Osteocyte (in vitro differentiated cells): ENCODE results near the gene TECR. TPM values are rescaled to one million over a fixed set of nuclear protein-coding genes. Genes with fewer than 3 reads are reported as not detected.
"Not testable (repeated sequence)": the region's sequence is repeated elsewhere in the genome, so short reads cannot be mapped to it uniquely, and the experiment has no call there.

ENCODE experiments used
- DNase-seq: peaks from one replicate; pipeline ENCODE4 v3.0.0; 2021; ENCODE audit warnings: mixed read lengths; ENCODE audit not compliant: unreplicated experiment; ENCODE audit errors: extremely low spot score
- H3K27ac Mint-ChIP-seq: one replicate; pipeline ENCODE4 v1.8.0; 2021; ENCODE audit warnings: mild to moderate bottlenecking, mixed read lengths; ENCODE audit not compliant: unreplicated experiment
- H3K27me3 Mint-ChIP-seq: one replicate; pipeline ENCODE4 v1.8.0; 2021; ENCODE audit warnings: mixed read lengths; ENCODE audit not compliant: unreplicated experiment
- H3K36me3 Mint-ChIP-seq: one replicate; pipeline ENCODE4 v1.8.0; 2021; ENCODE audit warnings: mixed read lengths; ENCODE audit not compliant: unreplicated experiment
- H3K4me1 Mint-ChIP-seq: one replicate; pipeline ENCODE4 v1.8.0; 2021; ENCODE audit warnings: mixed read lengths; ENCODE audit not compliant: unreplicated experiment
- H3K4me3 Mint-ChIP-seq: one replicate; pipeline ENCODE4 v1.8.0; 2021; ENCODE audit warnings: mild to moderate bottlenecking, moderate library complexity, mixed read lengths; ENCODE audit not compliant: unreplicated experiment
- H3K9me3 Mint-ChIP-seq: one replicate; pipeline ENCODE4 v1.8.0; 2021; ENCODE audit warnings: mixed read lengths; ENCODE audit not compliant: unreplicated experiment
- CTCF ChIP-seq: fragments of 200-600 bp; sonication (generic); IDR thresholded peaks from 2 replicates; pipeline ENCODE4 v1.5.0; 2021; ENCODE audit warnings: antibody characterized with exemption, mild to moderate bottlenecking, moderate library complexity
- total RNA-seq: library from RNA; stranded (reverse); gene quantifications from 2 replicates; pipeline ENCODE4 v1.2.1, GENCODE V29; 2021

Gene TECR
- total RNA-seq, 1 donor from 2014 or later: 136 TPM

- Mint-ChIP-seq H3K4me3 (no peak overlapping the region), H3K9me3 (no peaks in the 10 kb centered on the region), H3K27ac (no peak overlapping the region), H3K36me3 (peaks cover 15% of the 10 kb centered on the region), H3K4me1 (peaks cover 28% of the 10 kb centered on the region), H3K27me3 (no peaks in the 10 kb centered on the region)
- no peak for DNase-seq
- no peak for TF ChIP-seq CTCF
These were observed 34.7 kb downstream of the TECR start for GRCh38 chr19:14563989-14564651.

DNA sequence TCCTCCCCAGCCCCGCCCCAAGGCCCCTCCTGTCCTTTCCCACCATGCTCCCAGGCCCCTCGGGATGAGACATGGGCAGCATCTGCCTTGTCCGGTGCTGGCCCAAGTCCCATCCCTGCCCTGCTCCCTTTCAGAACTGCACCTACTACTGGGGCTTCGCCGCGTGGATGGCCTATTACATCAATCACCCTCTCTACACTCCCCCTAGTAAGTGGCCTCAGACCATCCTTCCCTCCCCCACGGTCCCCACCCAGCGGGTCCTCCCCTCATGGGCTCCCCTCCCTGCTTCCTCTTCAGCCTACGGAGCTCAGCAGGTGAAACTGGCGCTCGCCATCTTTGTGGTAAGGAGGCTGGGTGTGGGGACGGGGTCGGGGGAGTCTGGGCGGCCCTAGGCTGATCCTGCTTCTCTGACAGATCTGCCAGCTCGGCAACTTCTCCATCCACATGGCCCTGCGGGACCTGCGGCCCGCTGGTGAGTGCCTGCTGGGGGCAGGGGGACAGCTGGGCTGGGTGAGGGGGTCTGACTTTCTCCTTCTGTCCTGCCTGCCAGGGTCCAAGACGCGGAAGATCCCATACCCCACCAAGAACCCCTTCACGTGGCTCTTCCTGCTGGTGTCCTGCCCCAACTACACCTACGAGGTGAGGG, 35.4 kb downstream of the TECR start:
- Mint-ChIP-seq H3K36me3 (peaks cover 15% of the 10 kb centered on the region), H3K4me1 (peaks cover 29% of the 10 kb centered on the region)
- H3K9me3 Mint-ChIP-seq, DNase-seq, H3K27ac Mint-ChIP-seq, H3K27me3 Mint-ChIP-seq, H3K4me3 Mint-ChIP-seq: not testable (repeated sequence)

- no peak for TF ChIP-seq CTCF
- Mint-ChIP-seq H3K4me1 (peaks cover 28% of the 10 kb centered on the region), H3K36me3 (peaks cover 15% of the 10 kb centered on the region), H3K4me3 (no peak overlapping the region), H3K27ac (no peak overlapping the region), H3K27me3 (no peaks in the 10 kb centered on the region), H3K9me3 (no peaks in the 10 kb centered on the region)
- DNase-seq: no peak
These were observed 35.9 kb downstream of the TECR start for GRCh38 chr19:14565298-14565679.

DNA sequence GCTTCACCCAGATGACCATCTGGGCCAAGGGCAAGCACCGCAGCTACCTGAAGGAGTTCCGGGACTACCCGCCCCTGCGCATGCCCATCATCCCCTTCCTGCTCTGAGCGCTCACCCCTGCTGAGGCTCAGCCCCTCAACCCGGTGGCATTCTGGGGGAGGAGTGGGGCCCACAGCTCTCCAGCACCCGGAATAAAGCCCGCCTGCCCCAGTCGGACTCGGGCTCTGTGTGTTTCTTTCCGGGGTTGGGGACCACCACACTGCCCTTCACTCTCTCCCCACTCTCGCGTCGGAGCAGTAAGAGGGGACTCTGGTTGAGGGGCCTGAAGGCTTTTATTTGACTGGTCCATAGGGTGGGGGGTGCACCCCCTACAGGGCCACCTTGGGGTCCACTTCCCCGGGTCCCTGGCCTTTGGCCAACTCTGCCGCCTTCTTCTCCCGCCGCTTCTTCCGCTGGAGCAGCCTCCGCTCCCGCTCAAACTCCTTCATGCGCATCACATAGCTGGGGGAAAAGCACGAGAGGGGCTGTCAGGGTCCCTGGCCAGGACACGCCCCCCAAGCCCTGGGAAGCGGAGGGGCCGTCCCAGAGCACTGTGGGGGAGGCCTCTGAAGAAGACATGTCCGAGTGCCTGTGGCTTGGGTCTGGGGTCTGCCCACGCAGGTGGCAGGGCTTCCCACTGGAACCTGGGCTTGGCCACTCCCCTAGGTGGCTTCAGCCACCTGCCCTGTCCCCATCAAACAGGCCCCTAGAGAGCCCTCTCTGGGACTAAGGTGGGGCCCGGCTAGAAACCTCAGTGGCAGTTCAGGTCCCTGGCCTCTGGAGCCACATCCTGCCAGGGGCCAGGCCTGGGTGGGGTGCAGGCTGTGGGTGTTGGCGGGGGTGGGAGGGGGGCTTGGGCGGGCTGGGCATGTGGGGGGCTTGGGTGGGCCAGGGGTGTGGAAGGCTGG, 36.6 kb downstream of the TECR start:
- Mint-ChIP-seq H3K36me3 (peaks cover 15% of the 10 kb centered on the region), H3K4me3 (no peak overlapping the region), H3K27me3 (no peaks in the 10 kb centered on the region), H3K27ac (no peak overlapping the region), H3K4me1 (peaks cover 31% of the 10 kb centered on the region), H3K9me3 (no peaks in the 10 kb centered on the region)
- no peak for TF ChIP-seq CTCF
- DNase-seq: no peak

DNA sequence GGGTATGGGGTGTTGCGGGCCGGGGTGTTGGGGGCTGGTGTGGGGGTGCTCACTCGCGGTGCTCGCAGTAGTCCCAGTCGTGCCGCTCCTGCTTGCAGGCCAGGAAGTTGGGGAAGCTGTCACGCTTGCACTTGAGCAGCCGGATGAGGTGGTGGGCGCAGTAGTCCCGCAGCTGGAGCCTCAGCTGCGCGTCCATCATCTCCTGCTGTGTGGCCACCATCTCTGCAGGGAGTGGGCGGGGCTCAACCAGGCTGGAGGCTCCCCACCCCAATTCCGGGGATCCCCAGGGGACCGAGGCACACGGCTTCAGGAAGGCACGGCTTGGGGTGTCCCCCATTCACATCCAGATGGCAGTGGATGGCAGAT, 37.3 kb downstream of the TECR start:
- H3K4me1 Mint-ChIP-seq: peaks cover 32% of the 10 kb centered on the region
- no peak for TF ChIP-seq CTCF
- peaks cover 15% of the 10 kb centered on the region for H3K36me3 Mint-ChIP-seq
- H3K4me3 Mint-ChIP-seq: no peak overlapping the region
- DNase-seq: no peak
- H3K27me3 Mint-ChIP-seq: no peaks in the 10 kb centered on the region
- no peak overlapping the region for H3K27ac Mint-ChIP-seq
- H3K9me3 Mint-ChIP-seq: no peaks in the 10 kb centered on the region
